Smooth muscle cell (in vitro differentiated cells): ENCODE data around the gene IGF2. TPM values are rescaled to one million over a fixed set of nuclear protein-coding genes. Genes with fewer than 3 reads are reported as not detected.

ENCODE experiments used
- DNase-seq: peaks from one replicate; lab custom pipeline; 2025; ENCODE audit not compliant: unreplicated experiment; lab: John Stamatoyannopoulos, UW
- H2AFZ ChIP-seq: fragments of 200-600 bp; sonication (generic); 2 replicates; pipeline ENCODE4 v1.6.0; 2016; ENCODE audit warnings: antibody characterized with exemption, low read depth, mild to moderate bottlenecking
- H3F3A ChIP-seq: fragments of 200-600 bp; sonication (generic); 2 replicates; pipeline ENCODE4 v1.6.0; 2017; ENCODE audit warnings: antibody characterized with exemption, low read depth
- H3K27ac ChIP-seq: fragments of 200-600 bp; sonication (generic); 2 replicates; pipeline ENCODE4 v1.5.1; 2016; ENCODE audit warnings: low read depth, mild to moderate bottlenecking
- H3K27me3 ChIP-seq: fragments of 200-600 bp; sonication (generic); 2 replicates; pipeline ENCODE4 v1.6.1; 2016; ENCODE audit warnings: low read depth, mild to moderate bottlenecking
- H3K36me3 ChIP-seq: fragments of 200-600 bp; sonication (generic); 2 replicates; pipeline ENCODE4 v1.5.1; 2016; ENCODE audit warnings: low read depth
- H3K4me1 ChIP-seq: fragments of 200-600 bp; sonication (generic); 2 replicates; pipeline ENCODE4 v1.5.1; 2016; ENCODE audit warnings: low read depth
- H3K4me2 ChIP-seq: fragments of 200-600 bp; sonication (generic); 2 replicates; pipeline ENCODE4 v1.6.0; 2016; ENCODE audit warnings: mild to moderate bottlenecking
- H3K4me3 ChIP-seq: fragments of 200-600 bp; sonication (generic); 2 replicates; pipeline ENCODE4 v1.5.1; 2016; ENCODE audit warnings: mild to moderate bottlenecking
- H3K79me2 ChIP-seq: fragments of 200-600 bp; sonication (generic); 2 replicates; pipeline ENCODE4 v1.6.0; 2016; ENCODE audit warnings: low read depth, mild to moderate bottlenecking
- H3K9ac ChIP-seq: fragments of 200-600 bp; sonication (generic); 2 replicates; pipeline ENCODE4 v1.6.0; 2016; ENCODE audit warnings: low read depth
- H3K9me3 ChIP-seq: fragments of 200-600 bp; sonication (generic); replicated peaks from 2 replicates; pipeline ENCODE4 v1.5.1; 2016; ENCODE audit warnings: low read depth
- H4K20me1 ChIP-seq: fragments of 200-600 bp; sonication (generic); 2 replicates; pipeline ENCODE4 v1.6.0; 2016; ENCODE audit warnings: low read depth
- WGBS: methylation state at CpG from one replicate; pipeline ENCODE4 v1.1.7; 2016; ENCODE audit warnings: low lambda C conversion rate; 5-methylcytosine and 5-hydroxymethylcytosine counted together
- polyA plus RNA-seq: library from polyadenylated mRNA; unstranded; fragments of >200 nt; fragmentation: Nextera tagmentation; extraction: Ambion mirVana; gene quantifications from 2 replicates; pipeline ENCODE4 v1.2.1, GENCODE V29; 2016
- total RNA-seq: library from RNA; depleted of rRNA; stranded (reverse); fragments of >200 nt; gene quantifications from 2 replicates; pipeline ENCODE4 v1.2.3, GENCODE V29; 2014
- TF ChIP-seq, protein P1 (sequence below): fragments of 200-600 bp; sonication (generic); IDR thresholded peaks from 2 replicates; pipeline ENCODE4 v1.5.1; 2017; ENCODE audit warnings: borderline replicate concordance, mild to moderate bottlenecking, antibody characterized with exemption; ENCODE audit not compliant: insufficient read depth, poor library complexity, severe bottlenecking

Gene IGF2
- total and polyA plus RNA-seq, 2 experiments from 2014 or later, result 2,086 to 3,877 TPM

DNA sequence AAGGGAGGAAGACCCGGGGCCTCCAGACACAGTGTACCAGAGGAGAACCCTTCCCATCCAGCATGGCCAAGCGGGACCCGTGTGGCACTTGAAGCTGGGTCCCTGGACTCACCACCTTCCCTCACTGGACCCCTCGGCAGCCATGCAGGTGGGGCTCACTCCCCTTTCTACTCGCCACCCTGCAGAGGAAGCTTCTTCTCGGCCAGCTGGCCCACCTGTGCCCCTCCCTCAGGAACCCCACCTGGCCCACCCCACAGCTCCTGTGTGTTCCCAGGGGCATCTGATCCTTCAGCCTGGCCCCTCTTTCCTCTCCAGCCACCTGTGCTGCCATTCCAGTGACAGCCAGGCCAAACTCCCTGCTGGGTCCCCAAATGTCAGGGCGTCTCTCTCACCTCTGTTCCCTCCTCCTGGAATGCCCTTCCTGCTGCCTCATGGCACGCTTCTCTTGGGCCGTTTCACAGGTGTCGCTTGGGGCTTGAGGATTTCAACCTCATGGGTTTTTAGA, 38.0 kb downstream of the IGF2 start:
- 95% methylated on average over 10 of the region's 10 CpGs for WGBS
- Histone ChIP-seq H2AFZ (no peak overlapping the region), H3F3A (no peaks in the 10 kb centered on the region), H3K4me1 (peaks cover 14% of the 10 kb centered on the region), H3K79me2 (no peaks in the 10 kb centered on the region), H3K36me3 (no peaks in the 10 kb centered on the region), H3K9me3 (no peaks in the 10 kb centered on the region), H4K20me1 (no peaks in the 10 kb centered on the region), H3K9ac (no peak overlapping the region), H3K4me3 (no peak overlapping the region), H3K27ac (no peak overlapping the region), H3K27me3 (no peaks in the 10 kb centered on the region), H3K4me2 (no peak overlapping the region)
- TF ChIP-seq, protein P1, sequence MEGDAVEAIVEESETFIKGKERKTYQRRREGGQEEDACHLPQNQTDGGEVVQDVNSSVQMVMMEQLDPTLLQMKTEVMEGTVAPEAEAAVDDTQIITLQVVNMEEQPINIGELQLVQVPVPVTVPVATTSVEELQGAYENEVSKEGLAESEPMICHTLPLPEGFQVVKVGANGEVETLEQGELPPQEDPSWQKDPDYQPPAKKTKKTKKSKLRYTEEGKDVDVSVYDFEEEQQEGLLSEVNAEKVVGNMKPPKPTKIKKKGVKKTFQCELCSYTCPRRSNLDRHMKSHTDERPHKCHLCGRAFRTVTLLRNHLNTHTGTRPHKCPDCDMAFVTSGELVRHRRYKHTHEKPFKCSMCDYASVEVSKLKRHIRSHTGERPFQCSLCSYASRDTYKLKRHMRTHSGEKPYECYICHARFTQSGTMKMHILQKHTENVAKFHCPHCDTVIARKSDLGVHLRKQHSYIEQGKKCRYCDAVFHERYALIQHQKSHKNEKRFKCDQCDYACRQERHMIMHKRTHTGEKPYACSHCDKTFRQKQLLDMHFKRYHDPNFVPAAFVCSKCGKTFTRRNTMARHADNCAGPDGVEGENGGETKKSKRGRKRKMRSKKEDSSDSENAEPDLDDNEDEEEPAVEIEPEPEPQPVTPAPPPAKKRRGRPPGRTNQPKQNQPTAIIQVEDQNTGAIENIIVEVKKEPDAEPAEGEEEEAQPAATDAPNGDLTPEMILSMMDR, result no peak
- no peak for DNase-seq

DNA sequence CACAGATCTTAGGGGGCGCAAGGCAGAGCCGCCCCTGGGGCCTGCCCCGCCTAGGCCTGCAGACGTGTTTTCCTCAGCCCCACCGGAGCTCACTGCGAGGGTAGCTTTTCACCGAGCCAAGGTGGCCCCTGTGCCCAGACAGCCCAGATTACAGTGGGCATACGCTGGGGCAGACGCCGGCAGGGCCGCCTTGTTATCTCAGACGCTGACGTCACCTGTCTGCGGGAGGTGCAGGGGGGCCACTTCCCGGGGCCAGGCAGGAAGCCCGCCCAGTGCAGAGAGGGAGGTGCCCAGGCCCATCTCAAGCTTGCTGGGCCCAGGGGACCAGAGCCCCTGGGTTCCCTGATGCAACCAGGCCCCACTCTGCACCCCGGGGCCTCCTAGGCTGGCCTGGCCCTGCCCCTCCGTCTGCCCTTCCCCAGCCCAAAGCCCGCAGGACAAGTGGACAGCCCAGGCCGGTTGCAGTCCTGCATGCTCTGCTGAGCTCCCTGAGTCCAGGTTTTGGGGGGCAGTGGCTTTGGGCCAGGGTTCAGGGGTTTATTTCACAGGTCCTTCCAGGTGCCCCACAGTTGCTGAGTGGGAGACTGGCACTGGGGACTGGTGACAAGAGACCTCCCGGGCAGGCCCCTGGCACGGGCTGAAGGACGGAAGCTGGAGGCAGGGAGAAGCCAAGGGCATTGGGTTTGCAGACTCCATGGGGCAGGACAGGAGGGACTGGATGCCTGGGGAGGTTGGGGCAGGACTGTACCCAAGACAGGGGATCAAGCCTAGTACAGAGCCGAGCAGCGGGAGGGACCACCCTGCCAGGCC, 38.6 kb downstream of the IGF2 start:
- TF ChIP-seq, protein P1, result no peak
- Histone ChIP-seq H2AFZ (no peak overlapping the region), H4K20me1 (no peaks in the 10 kb centered on the region), H3K27ac (no peak overlapping the region), H3K27me3 (no peaks in the 10 kb centered on the region), H3F3A (no peaks in the 10 kb centered on the region), H3K4me1 (peaks cover 14% of the 10 kb centered on the region), H3K4me3 (no peak overlapping the region), H3K4me2 (no peak overlapping the region), H3K36me3 (no peaks in the 10 kb centered on the region), H3K9me3 (no peaks in the 10 kb centered on the region), H3K9ac (no peak overlapping the region), H3K79me2 (no peaks in the 10 kb centered on the region)
- WGBS, result 78% methylated on average over 25 of the region's 25 CpGs
- no peak for DNase-seq

DNA sequence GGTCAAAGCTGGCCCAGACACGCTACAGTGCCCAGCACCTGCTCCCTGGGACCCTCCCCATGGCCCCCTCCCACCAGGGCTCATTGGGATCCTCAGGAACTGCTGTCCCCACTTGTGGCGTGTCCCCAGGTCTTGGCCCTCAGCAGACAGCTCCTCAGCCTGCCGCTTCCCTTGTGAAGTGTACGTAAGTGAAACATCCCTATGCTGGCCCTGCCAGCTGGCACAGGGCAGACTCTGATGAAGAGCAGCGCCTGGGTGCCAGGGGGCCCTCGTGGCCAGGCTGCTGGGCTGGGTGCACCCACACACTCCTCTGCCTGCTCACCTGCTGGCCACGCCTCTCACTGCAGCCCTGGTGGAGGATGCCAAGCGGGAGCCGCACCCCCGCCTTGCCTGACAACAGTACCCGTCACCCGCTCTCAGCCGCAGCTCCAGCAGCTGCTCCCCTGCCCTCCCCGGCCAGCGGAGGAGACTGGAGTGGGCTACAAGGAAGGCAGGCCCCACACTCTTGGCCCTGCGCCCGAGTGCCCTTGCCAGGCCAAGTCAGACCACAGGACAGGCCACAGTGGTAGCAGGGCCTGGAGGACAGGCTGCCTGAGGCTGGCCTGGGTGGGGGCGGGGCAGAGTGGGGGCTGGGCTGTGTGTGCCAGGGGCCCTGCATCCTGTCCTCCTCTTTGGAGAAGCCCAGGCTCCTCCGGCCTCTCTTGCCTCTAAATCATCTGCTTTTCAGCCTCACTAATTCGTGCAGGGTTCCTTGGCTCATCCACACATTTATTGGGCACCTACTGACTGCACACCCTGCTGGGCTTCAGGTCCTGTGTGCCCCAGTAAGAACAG, 39.5 kb downstream of the IGF2 start:
- Histone ChIP-seq H3F3A (no peaks in the 10 kb centered on the region), H3K9ac (no peak overlapping the region), H3K4me3 (no peak overlapping the region), H3K9me3 (no peaks in the 10 kb centered on the region), H3K36me3 (no peaks in the 10 kb centered on the region), H3K79me2 (no peaks in the 10 kb centered on the region), H4K20me1 (no peaks in the 10 kb centered on the region), H3K4me2 (no peak overlapping the region), H3K4me1 (peaks cover 14% of the 10 kb centered on the region), H3K27me3 (no peaks in the 10 kb centered on the region), H3K27ac (no peak overlapping the region), H2AFZ (no peak overlapping the region)
- 84% methylated on average over 19 of the region's 20 CpGs for WGBS
- TF ChIP-seq, protein P1, result no peak
- no peak for DNase-seq
